ENCODE measurements around the gene E2F7. TPM values are rescaled to one million over a fixed set of nuclear protein-coding genes. Genes with fewer than 3 reads are reported as not detected.

Gene E2F7
- polyA plus RNA-seq, 4 donors = 0.67 to 3.8 (median 1.4) TPM; not detected in 1

GRCh38 chr12:77045183-77045582 lies 20.2 kb downstream of the E2F7 start:
- peaks cover 0 to 2% (median 0%) of the 10 kb centered on the region in 3 donors for H3K36me3 ChIP-seq (ENCODE audit: control insufficient read depth in 3 of 3, insufficient read depth in 2 of 3, low read depth in 1 of 3, low read length in 3 of 3)
- FAIRE-seq (no peak), DNase-seq (no peak)
- H3K27ac ChIP-seq (ENCODE audit: low read depth in 1 of 3, low read length in 2 of 3) = no peak overlapping the region
- no peak overlapping the region for H3K4me3 ChIP-seq (ENCODE audit: low read depth in 1 of 3, low read length in 3 of 3)
- no peaks in the 10 kb centered on the region for H3K27me3 ChIP-seq (ENCODE audit: control insufficient read depth in 3 of 3, insufficient read depth in 3 of 3, low read length in 3 of 3)
- no peaks in the 10 kb centered on the region for H3K4me1 ChIP-seq (ENCODE audit: control insufficient read depth in 3 of 3, insufficient read depth in 2 of 3, low read depth in 1 of 3, low read length in 2 of 3)
- no peaks in the 10 kb centered on the region for H3K9me3 ChIP-seq (ENCODE audit: control insufficient read depth in 2 of 2, insufficient read depth in 1 of 2, low read depth in 1 of 2, low read length in 1 of 2)
- 81 to 95% (median 92%) methylated on average over 6 of the region's 6 CpGs for WGBS, 3 donors

GRCh38 chr12:77044721-77045120 lies 20.6 kb downstream of the E2F7 start:
- Histone ChIP-seq H3K4me1 (ENCODE audit: control insufficient read depth in 3 of 3, insufficient read depth in 2 of 3, low read depth in 1 of 3, low read length in 2 of 3) (no peaks in the 10 kb centered on the region), H3K36me3 (ENCODE audit: control insufficient read depth in 3 of 3, insufficient read depth in 2 of 3, low read depth in 1 of 3, low read length in 3 of 3) (peaks cover 0 to 2% (median 0%) of the 10 kb centered on the region in 3 donors), H3K27me3 (ENCODE audit: control insufficient read depth in 3 of 3, insufficient read depth in 3 of 3, low read length in 3 of 3) (no peaks in the 10 kb centered on the region), H3K27ac (ENCODE audit: low read depth in 1 of 3, low read length in 2 of 3) (no peak overlapping the region), H3K4me3 (ENCODE audit: low read depth in 1 of 3, low read length in 3 of 3) (no peak overlapping the region), H3K9me3 (ENCODE audit: control insufficient read depth in 2 of 2, insufficient read depth in 1 of 2, low read depth in 1 of 2, low read length in 1 of 2) (no peaks in the 10 kb centered on the region)
- FAIRE-seq = no peak
- 86 to 97% (median 90%) methylated on average over 2 of the region's 2 CpGs for WGBS, 3 donors
- DNase-seq = no peak

- Histone ChIP-seq H3K36me3 (ENCODE audit: control insufficient read depth in 3 of 3, insufficient read depth in 2 of 3, low read depth in 1 of 3, low read length in 3 of 3) (peaks cover 0 to 2% (median 0%) of the 10 kb centered on the region in 3 donors), H3K9me3 (ENCODE audit: control insufficient read depth in 2 of 2, insufficient read depth in 1 of 2, low read depth in 1 of 2, low read length in 1 of 2) (no peaks in the 10 kb centered on the region), H3K4me3 (ENCODE audit: low read depth in 1 of 3, low read length in 3 of 3) (no peak overlapping the region), H3K4me1 (ENCODE audit: control insufficient read depth in 3 of 3, insufficient read depth in 2 of 3, low read depth in 1 of 3, low read length in 2 of 3) (no peaks in the 10 kb centered on the region), H3K27me3 (ENCODE audit: control insufficient read depth in 3 of 3, insufficient read depth in 3 of 3, low read length in 3 of 3) (no peaks in the 10 kb centered on the region), H3K27ac (ENCODE audit: low read depth in 1 of 3, low read length in 2 of 3) (no peak overlapping the region)
- WGBS, 3 donors = 92 to 98% (median 97%) methylated on average over 8 of the region's 8 CpGs
- FAIRE-seq (no peak), DNase-seq (no peak)
Measured at GRCh38 chr12:77042833-77043232, 22.5 kb downstream of the E2F7 start.

GRCh38 chr12:77040231-77040630 lies 25.1 kb downstream of the E2F7 start:
- WGBS, 3 donors = 93 to 96% (median 95%) methylated on average over 4 of the region's 4 CpGs
- FAIRE-seq = no peak
- H3K4me1 ChIP-seq (ENCODE audit: control insufficient read depth in 3 of 3, insufficient read depth in 2 of 3, low read depth in 1 of 3, low read length in 2 of 3) = no peaks in the 10 kb centered on the region

GRCh38 chr12:77035226-77035625 lies 30.1 kb downstream of the E2F7 start:
- Histone ChIP-seq H3K4me3 (ENCODE audit: low read depth in 1 of 3, low read length in 3 of 3) (no peak overlapping the region), H3K27me3 (ENCODE audit: control insufficient read depth in 3 of 3, insufficient read depth in 3 of 3, low read length in 3 of 3) (no peaks in the 10 kb centered on the region), H3K36me3 (ENCODE audit: control insufficient read depth in 3 of 3, insufficient read depth in 2 of 3, low read depth in 1 of 3, low read length in 3 of 3) (peaks cover 2 to 6% (median 2%) of the 10 kb centered on the region in 3 donors), H3K4me1 (ENCODE audit: control insufficient read depth in 3 of 3, insufficient read depth in 2 of 3, low read depth in 1 of 3, low read length in 2 of 3) (no peaks in the 10 kb centered on the region), H3K9me3 (ENCODE audit: control insufficient read depth in 2 of 2, insufficient read depth in 1 of 2, low read depth in 1 of 2, low read length in 1 of 2) (no peaks in the 10 kb centered on the region), H3K27ac (ENCODE audit: low read depth in 1 of 3, low read length in 2 of 3) (no peak overlapping the region)
- 76 to 91% (median 81%) methylated on average over 1 of the region's 1 CpG for WGBS, 3 donors
- DNase-seq (no peak), FAIRE-seq (no peak)

More at GRCh38 chr12:77040231-77040630, 25.1 kb downstream of the E2F7 start:
- Histone ChIP-seq H3K4me3 (ENCODE audit: low read depth in 1 of 3, low read length in 3 of 3) (no peak overlapping the region), H3K27me3 (ENCODE audit: control insufficient read depth in 3 of 3, insufficient read depth in 3 of 3, low read length in 3 of 3) (no peaks in the 10 kb centered on the region), H3K27ac (ENCODE audit: low read depth in 1 of 3, low read length in 2 of 3) (no peak overlapping the region), H3K36me3 (ENCODE audit: control insufficient read depth in 3 of 3, insufficient read depth in 2 of 3, low read depth in 1 of 3, low read length in 3 of 3) (no peaks in the 10 kb centered on the region), H3K9me3 (ENCODE audit: control insufficient read depth in 2 of 2, insufficient read depth in 1 of 2, low read depth in 1 of 2, low read length in 1 of 2) (no peaks in the 10 kb centered on the region)
- no peak for DNase-seq

- FAIRE-seq (no peak), DNase-seq (no peak)
- Histone ChIP-seq H3K27ac (ENCODE audit: low read depth in 1 of 3, low read length in 2 of 3) (no peak overlapping the region), H3K9me3 (ENCODE audit: control insufficient read depth in 2 of 2, insufficient read depth in 1 of 2, low read depth in 1 of 2, low read length in 1 of 2) (no peaks in the 10 kb centered on the region), H3K4me1 (ENCODE audit: control insufficient read depth in 3 of 3, insufficient read depth in 2 of 3, low read depth in 1 of 3, low read length in 2 of 3) (no peaks in the 10 kb centered on the region), H3K27me3 (ENCODE audit: control insufficient read depth in 3 of 3, insufficient read depth in 3 of 3, low read length in 3 of 3) (no peaks in the 10 kb centered on the region), H3K36me3 (ENCODE audit: control insufficient read depth in 3 of 3, insufficient read depth in 2 of 3, low read depth in 1 of 3, low read length in 3 of 3) (peaks cover 2 to 13% (median 3%) of the 10 kb centered on the region in 3 donors), H3K4me3 (ENCODE audit: low read depth in 1 of 3, low read length in 3 of 3) (no peak overlapping the region)
- WGBS, 3 donors = 87 to 89% (median 88%) methylated on average over 9 of the region's 9 CpGs
Measured at GRCh38 chr12:77033658-77034536, 31.5 kb downstream of the E2F7 start.

GRCh38 chr12:77032406-77032805 lies 33.0 kb downstream of the E2F7 start:
- Histone ChIP-seq H3K27me3 (ENCODE audit: control insufficient read depth in 3 of 3, insufficient read depth in 3 of 3, low read length in 3 of 3) (no peaks in the 10 kb centered on the region), H3K27ac (ENCODE audit: low read depth in 1 of 3, low read length in 2 of 3) (no peak overlapping the region), H3K4me1 (ENCODE audit: control insufficient read depth in 3 of 3, insufficient read depth in 2 of 3, low read depth in 1 of 3, low read length in 2 of 3) (no peaks in the 10 kb centered on the region), H3K4me3 (ENCODE audit: low read depth in 1 of 3, low read length in 3 of 3) (no peak overlapping the region), H3K9me3 (ENCODE audit: control insufficient read depth in 2 of 2, insufficient read depth in 1 of 2, low read depth in 1 of 2, low read length in 1 of 2) (no peaks in the 10 kb centered on the region), H3K36me3 (ENCODE audit: control insufficient read depth in 3 of 3, insufficient read depth in 2 of 3, low read depth in 1 of 3, low read length in 3 of 3) (peaks cover 2 to 13% (median 3%) of the 10 kb centered on the region in 3 donors)
- 84 to 92% (median 84%) methylated on average over 2 of the region's 2 CpGs for WGBS, 3 donors
- DNase-seq = no peak
- FAIRE-seq = no peak

- H3K4me1 ChIP-seq (ENCODE audit: control insufficient read depth in 3 of 3, insufficient read depth in 2 of 3, low read depth in 1 of 3, low read length in 2 of 3) = no peaks in the 10 kb centered on the region
- no peak for DNase-seq
- H3K4me3 ChIP-seq (ENCODE audit: low read depth in 1 of 3, low read length in 3 of 3) = no peak overlapping the region
- no peak for FAIRE-seq
- H3K9me3 ChIP-seq (ENCODE audit: control insufficient read depth in 2 of 2, insufficient read depth in 1 of 2, low read depth in 1 of 2, low read length in 1 of 2) = no peaks in the 10 kb centered on the region
- WGBS, 3 donors = 86 to 95% (median 88%) methylated on average over 4 of the region's 4 CpGs
- H3K27me3 ChIP-seq (ENCODE audit: control insufficient read depth in 3 of 3, insufficient read depth in 3 of 3, low read length in 3 of 3) = no peaks in the 10 kb centered on the region
- peaks cover 2 to 13% (median 3%) of the 10 kb centered on the region in 3 donors for H3K36me3 ChIP-seq (ENCODE audit: control insufficient read depth in 3 of 3, insufficient read depth in 2 of 3, low read depth in 1 of 3, low read length in 3 of 3)
- H3K27ac ChIP-seq (ENCODE audit: low read depth in 1 of 3, low read length in 2 of 3) = no peak overlapping the region
Measured at GRCh38 chr12:77031745-77032144, 33.6 kb downstream of the E2F7 start.
